NT2/D1 (cell line): ENCODE measurements around the gene TPD52L1.

Source experiments
- DNase-seq: peaks from one replicate; pipeline ENCODE4 v3.0.0-alpha.2; 2011; ENCODE audit warnings: low read depth, low spot score
- H3K27me3 ChIP-seq: 2 replicates; pipeline ENCODE4 v1.6.0; 2011; ENCODE audit warnings: mild to moderate bottlenecking; ENCODE audit not compliant: insufficient read length, insufficient read depth
- H3K36me3 ChIP-seq: 2 replicates; pipeline ENCODE4 v1.6.1; 2011; ENCODE audit warnings: mild to moderate bottlenecking, low read length, mixed read lengths; ENCODE audit not compliant: insufficient read depth, insufficient read length
- H3K4me1 ChIP-seq: 2 replicates; pipeline ENCODE4 v1.5.1; 2011; ENCODE audit not compliant: insufficient read depth, insufficient read length
- H3K4me3 ChIP-seq: 2 replicates; pipeline ENCODE4 v1.5.1; 2011; ENCODE audit warnings: low read depth; ENCODE audit not compliant: insufficient read length
- H3K9ac ChIP-seq: 2 replicates; pipeline ENCODE4 v1.6.0; 2011; ENCODE audit warnings: low read depth; ENCODE audit not compliant: insufficient read length
- H3K9me3 ChIP-seq: 2 replicates; pipeline ENCODE4 v1.5.1; 2011; ENCODE audit warnings: mild to moderate bottlenecking, low read length; ENCODE audit not compliant: insufficient read depth
- SUZ12 ChIP-seq: IDR thresholded peaks from 2 replicates; pipeline ENCODE4 v1.6.1; 2011; ENCODE audit not compliant: insufficient read length, insufficient read depth; ENCODE audit errors: extremely low read depth
- YY1 ChIP-seq: IDR thresholded peaks from 2 replicates; pipeline ENCODE4 v1.6.1; 2011; ENCODE audit not compliant: insufficient read length, insufficient read depth
- ZNF274 ChIP-seq: IDR thresholded peaks from 2 replicates; pipeline ENCODE4 v1.6.1; 2011; ENCODE audit warnings: mild to moderate bottlenecking, low read depth, low read length

The TPD52L1 gene

DNA sequence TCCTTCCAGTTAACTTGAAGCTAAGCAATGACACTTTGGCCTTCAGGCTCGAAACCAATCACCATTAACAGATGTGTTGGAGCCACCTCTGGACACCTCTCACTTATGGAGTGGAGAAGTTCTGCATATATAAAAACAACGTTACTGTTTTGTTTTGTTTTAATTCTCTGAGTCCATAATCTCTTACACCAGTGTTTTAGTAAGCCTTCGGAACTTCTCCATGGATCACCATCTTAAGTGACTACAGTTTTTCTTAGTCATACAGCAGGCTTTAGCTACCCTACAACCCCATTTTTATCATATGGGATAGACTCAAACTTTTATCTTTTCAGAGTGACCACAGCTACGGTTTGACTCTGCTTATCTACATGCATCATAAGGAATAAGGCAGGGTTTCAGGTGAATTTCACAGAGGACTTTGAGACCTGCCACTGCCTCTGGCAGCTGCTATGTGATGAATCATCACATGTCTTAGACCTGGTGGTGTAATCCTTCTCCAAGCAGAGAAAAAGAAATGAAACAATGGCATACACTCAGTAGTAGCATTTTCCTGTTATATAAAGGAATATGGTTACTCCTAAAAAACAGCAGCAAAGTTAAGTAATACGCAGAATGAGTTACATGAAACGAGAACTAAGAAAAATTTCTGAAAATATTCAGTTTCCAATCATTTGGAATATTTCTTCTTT, 153.7 kb downstream of the TPD52L1 start:
- no peaks in the 10 kb centered on the region for H3K27me3 ChIP-seq
- no peak for DNase-seq
- no peak overlapping the region for H3K4me3 ChIP-seq
- no peak for TF ChIP-seq SUZ12
- no peak for TF ChIP-seq YY1
- TF ChIP-seq ZNF274: no peak
- H3K36me3 ChIP-seq: no peaks in the 10 kb centered on the region
- no peaks in the 10 kb centered on the region for H3K4me1 ChIP-seq
- no peak overlapping the region for H3K9ac ChIP-seq
- H3K9me3 ChIP-seq: no peaks in the 10 kb centered on the region

DNA sequence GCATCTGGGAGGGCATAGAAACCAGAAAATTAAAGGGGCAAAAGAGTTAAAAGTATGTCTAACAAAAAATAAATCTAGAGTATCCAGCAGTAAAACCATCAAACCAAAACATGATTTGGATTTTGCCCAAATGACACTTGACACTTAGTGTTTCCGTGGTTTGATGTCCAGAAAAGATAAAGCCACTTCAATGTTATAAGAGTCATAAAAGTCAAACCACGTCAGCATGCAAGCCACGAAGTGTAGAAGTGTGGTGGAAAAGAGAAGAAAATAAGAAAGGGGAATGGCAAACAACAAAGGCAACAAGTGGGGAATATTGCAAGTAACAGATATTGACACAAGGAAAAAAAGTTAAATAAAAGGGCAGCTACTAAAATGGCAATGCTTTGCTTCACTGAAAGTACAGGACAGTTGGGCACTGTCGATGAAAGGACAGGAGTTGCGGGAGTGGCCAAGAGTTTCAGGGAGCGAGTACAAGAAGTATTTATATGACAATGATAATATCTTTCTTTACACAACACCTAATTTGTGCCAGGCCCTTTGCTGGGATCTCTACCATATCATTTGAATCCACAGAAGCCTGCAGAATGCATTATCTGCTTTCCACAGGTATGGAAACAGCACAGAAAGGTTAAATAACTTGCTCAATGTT, 154.5 kb downstream of the TPD52L1 start:
- DNase-seq: no peak
- TF ChIP-seq YY1 (no peak), ZNF274 (no peak), SUZ12 (no peak)
- H3K9ac ChIP-seq: no peak overlapping the region
- H3K4me3 ChIP-seq: no peak overlapping the region
- H3K36me3 ChIP-seq: no peaks in the 10 kb centered on the region
- no peaks in the 10 kb centered on the region for H3K4me1 ChIP-seq
- H3K9me3 ChIP-seq: no peaks in the 10 kb centered on the region
- no peaks in the 10 kb centered on the region for H3K27me3 ChIP-seq

DNA sequence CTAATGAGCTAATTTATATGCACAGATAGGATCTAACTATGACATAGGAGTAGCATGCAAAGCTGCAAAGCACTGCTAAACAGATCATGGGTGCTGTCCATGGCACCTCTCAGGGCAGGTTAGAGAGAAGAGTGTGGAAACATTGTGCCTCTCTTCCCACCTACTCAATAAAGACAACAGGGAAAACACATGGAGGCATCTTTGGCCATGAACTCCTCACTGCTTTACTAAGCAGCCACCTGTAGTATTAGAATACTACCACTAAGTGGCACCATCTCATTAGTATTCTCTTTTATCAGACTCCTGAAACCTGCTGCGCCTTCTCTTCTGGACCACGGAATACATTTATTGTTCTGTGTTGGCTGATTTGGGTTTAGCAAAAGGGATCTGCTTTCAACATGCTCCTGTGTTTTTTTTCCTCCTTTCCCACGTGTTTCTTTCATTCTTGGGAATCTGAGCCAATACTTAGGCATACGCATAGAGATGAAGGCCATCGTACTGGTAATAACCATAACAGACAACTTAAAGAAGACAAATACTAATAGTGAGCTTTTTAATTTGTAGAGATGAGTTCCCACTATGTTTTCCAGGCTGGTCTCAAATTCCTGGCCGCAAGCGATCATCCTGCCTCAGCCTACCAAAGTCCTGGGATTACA, 157.5 kb downstream of the TPD52L1 start:
- no peaks in the 10 kb centered on the region for H3K27me3 ChIP-seq
- H3K9me3 ChIP-seq: no peaks in the 10 kb centered on the region
- no peaks in the 10 kb centered on the region for H3K36me3 ChIP-seq
- no peaks in the 10 kb centered on the region for H3K4me1 ChIP-seq
- H3K9ac ChIP-seq: no peak overlapping the region
- peak; percentile 25 for DNase-seq
- H3K4me3 ChIP-seq: no peak overlapping the region
- TF ChIP-seq SUZ12 (no peak), YY1 (no peak), ZNF274 (no peak)

GRCh38 chr6:125312478-125312877, 158.9 kb downstream of the TPD52L1 start:
- no peak for DNase-seq
- H3K9me3 ChIP-seq: no peaks in the 10 kb centered on the region
- no peaks in the 10 kb centered on the region for H3K27me3 ChIP-seq
- no peak for TF ChIP-seq YY1
- TF ChIP-seq SUZ12: no peak
- TF ChIP-seq ZNF274: no peak
- no peak overlapping the region for H3K9ac ChIP-seq
- no peak overlapping the region for H3K4me3 ChIP-seq
- H3K36me3 ChIP-seq: no peaks in the 10 kb centered on the region
- no peaks in the 10 kb centered on the region for H3K4me1 ChIP-seq

DNA sequence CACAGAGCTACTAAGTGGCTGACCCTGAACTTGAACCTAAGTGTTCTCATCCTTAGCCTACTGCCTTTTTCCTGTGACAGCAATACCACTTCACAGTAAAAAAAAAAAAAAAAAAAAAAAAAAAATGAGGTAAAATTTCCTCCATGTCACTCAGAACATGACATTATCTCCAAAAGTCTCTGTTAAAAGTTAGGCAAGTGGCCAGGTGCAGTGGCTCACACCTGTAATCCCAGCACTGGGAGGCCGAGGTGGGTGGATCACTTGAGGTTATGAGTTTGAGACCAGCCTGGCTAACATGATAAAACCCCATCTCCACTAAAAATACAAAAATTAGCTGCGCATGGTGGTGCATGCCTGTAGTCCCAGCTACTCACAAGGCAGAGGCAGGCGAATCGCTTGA, 159.4 kb downstream of the TPD52L1 start:
- Histone ChIP-seq H3K4me1 (no peaks in the 10 kb centered on the region), H3K36me3 (no peaks in the 10 kb centered on the region), H3K27me3 (no peaks in the 10 kb centered on the region), H3K4me3 (no peak overlapping the region), H3K9ac (no peak overlapping the region), H3K9me3 (no peaks in the 10 kb centered on the region)
- no peak for TF ChIP-seq SUZ12
- no peak for TF ChIP-seq ZNF274
- no peak for TF ChIP-seq YY1
- no peak for DNase-seq
